Suppressor macrophage (primary cell): ENCODE results near the gene TTC22.

Source experiments
- DNase-seq, 4 experiments: peaks; one replicate each; pipeline ENCODE4 v3.0.0-alpha.2; 2020 to 2022

The TTC22 gene

GRCh38 chr1:54807756-54808155 is 6.6 kb upstream of the TTC22 start:
- DNase-seq = no peak

- DNase-seq = peak; percentile 24 to 51 (median 50)
Measured at GRCh38 chr1:54806931-54807611, 5.9 kb upstream of the TTC22 start.

DNA sequence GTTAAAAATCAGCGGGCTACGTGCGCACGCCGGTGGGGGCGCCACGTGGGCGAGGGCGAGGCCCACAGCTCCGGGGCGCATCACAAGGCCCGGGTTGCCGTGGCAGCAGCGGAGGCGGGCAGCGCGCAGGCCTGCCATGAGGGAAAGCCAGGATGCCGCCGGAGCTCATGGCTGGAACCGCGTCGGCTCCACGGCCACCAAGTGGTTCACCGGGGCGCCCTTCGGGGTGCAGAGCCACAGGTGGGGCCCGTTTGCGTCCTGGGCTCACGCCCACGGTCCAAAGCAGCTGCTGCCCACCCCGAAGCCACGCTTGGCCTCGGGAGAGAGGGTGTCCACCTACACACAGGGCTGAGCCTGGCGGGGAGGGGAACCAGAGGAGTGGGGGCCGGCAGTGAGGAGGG is 4.9 kb upstream of the TTC22 start:
- DNase-seq = no peak

- no peak for DNase-seq
Measured at GRCh38 chr1:54805466-54805865, 4.3 kb upstream of the TTC22 start.

GRCh38 chr1:54804471-54805132 is 3.5 kb upstream of the TTC22 start:
- DNase-seq = peak in 1 of 4 experiments; percentile 22

GRCh38 chr1:54803761-54804470 is 2.8 kb upstream of the TTC22 start:
- DNase-seq = no peak

GRCh38 chr1:54800041-54800898 is 853 bp downstream of the TTC22 start:
- DNase-seq = no peak

- DNase-seq = peak; percentile 17 to 66 (median 50)
Measured at GRCh38 chr1:54798769-54799641, 2.1 kb downstream of the TTC22 start.

DNA sequence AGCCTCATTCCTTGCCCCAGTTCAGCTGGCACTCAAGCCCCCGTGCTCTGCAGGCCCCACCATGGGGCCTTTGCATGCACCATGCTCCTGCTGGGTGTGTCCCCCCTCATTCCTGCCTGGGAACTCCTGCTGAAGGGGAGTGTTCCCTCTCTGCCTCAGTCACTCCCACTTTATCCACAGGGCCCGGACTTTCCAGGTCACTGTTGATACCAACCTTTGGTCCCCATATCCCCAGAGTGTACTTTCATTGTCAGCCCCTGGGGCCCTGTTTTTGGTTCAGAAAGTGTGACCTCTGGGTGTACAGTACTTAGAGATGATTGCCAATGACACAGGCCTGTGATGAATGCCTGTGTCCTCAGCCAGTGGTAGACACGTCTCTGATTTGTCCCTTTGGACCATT is 2.9 kb downstream of the TTC22 start:
- no peak for DNase-seq

DNA sequence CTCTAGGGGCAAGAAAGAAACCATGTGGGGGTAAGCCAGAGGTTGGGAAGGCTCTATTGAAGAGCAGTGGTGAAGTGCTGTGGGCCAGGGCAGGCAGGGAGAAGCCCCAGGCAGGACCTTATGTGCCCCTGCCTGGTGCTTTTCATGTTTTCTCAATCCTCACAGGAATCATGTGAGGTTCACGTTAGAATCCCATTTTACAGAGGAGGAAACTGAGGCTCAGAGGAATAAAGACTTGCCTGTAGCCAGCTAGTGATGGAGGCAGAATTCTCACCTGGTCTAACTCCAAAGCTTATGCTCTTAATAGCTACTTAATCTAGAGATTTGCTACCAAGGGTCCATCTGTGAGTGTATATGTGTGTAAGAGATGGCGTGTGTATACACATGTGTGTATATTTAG is 4.2 kb downstream of the TTC22 start:
- no peak for DNase-seq

DNA sequence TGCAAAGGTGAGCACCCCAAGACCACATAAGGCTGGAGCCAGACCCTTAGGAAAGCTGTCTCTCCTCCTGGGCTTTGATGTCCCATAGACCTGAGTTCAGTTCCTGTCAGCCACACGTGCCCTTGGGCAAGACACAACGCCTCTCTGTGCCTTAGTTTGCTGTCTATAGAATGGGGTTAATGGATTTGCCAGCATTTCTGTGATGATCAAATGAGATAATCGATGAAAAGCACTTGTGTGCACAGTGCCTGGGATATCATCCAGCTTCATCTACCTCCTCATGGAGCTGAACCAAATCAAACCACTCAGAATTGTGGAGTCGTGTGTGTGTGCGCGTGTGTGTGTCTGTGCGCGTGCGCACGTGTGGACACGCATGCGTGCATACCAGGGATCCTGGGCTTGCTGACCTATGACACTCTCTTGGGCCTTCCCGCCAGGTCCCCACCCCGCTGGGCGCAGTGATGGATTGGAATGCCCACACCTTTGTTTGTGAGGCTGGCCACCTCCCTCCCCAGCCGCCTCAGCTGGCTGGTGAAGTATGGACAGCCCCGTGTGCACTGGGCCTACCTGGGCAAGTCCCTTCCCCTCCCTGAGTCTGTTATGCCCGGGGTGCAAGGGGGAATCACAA is 5.2 kb downstream of the TTC22 start:
- no peak for DNase-seq

GRCh38 chr1:54795356-54795665 is 5.8 kb downstream of the TTC22 start:
- no peak for DNase-seq

GRCh38 chr1:54794451-54795355 is 6.4 kb downstream of the TTC22 start:
- DNase-seq = peak; percentile 21 to 59 (median 48)

- DNase-seq = no peak
Measured at GRCh38 chr1:54792686-54793282, 8.3 kb downstream of the TTC22 start.

DNA sequence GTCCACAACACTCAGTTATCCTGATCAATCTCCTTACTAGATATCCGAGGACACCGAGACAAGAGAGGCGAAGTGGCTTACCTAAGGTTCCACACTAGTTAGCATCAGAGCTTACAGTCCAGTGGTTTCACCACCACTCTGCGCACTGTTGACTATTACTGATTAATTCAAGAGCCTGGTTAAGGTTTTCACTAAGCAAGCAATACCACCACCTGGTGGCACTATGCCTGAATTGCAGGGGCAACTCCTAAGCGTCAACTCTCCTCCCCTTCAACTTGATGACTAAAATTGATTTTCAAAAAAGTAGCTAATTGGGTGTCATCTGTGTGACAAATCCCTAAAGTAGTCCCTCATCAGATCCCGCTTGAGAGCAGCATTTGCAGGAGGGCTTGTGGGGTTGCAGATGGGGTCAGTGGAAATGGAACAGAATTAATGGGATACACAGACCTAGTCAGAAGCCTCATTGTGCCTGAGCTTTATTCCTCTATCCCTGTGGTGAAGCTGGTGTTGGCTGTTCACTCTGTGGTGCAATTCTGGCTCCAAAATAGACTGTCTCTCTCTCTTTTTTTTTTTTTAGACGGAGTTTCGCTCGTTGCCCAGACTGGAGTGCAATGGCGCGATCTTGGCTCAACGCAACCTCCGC is 9.1 kb downstream of the TTC22 start:
- DNase-seq = peak; percentile 64 to 78 (median 70)

GRCh38 chr1:54788459-54788858 is 12.7 kb downstream of the TTC22 start:
- DNase-seq = no peak

DNA sequence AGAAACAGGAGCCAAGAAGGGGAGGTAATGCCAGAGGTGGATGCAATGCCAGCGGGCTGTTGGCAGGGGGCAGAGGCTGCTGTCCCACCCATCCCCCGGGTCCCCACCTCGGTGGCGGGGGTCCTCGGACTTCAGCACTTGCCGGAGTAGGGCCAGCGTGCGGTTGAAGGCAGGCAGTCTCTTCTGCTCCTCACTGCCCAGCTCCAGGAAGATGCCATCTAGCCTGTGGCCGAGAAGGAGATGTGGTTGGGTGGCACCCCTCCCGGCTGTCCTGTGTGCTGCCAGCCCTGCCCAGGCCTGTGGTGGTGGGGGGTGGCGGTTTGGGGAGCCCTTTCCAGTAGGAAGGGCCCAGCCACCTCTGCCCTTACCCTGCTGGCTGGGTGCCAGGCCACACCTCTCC is 13.5 kb downstream of the TTC22 start:
- DNase-seq = no peak

DNA sequence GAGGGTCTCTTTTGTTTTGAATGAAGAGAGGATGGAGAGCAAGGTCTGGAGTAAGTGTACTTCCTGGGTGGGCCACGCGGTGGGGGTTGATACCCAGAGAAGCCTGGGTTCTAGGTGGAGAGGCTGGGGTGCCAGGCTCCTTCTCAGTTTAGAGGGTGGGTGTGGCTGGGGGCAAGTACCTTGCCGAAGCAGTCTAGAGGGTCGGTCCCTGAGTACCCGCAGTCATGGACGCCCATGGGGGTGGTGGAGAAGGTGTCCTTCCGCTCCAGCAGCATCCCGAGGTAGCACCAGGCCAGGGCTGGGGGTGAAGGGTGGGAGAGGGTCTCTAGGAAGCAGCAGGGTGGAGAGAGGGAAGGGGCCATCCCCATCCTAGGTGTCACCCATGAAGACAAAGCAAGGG is 14.3 kb downstream of the TTC22 start:
- no peak for DNase-seq

DNA sequence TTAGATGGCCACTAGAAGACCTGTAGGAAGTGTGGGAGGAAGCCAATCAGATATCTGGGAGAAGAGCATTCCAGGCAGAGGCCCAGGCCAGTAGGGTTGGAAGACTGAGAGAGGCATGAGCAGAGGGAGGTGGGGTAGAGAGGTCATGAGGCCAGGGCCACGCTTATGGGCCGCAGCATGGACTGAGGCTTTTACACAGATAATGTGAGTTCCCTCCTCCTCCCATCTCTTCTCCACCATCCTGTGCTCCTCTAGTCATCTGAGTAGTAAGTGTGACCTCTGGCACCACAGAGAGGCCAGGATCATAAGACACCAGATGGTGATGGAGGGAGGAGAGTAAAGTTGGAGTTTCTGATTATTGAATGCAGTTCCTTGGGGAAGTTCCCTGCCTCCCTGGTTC is 17.1 kb downstream of the TTC22 start:
- DNase-seq = no peak

GRCh38 chr1:54782588-54782987 is 18.5 kb downstream of the TTC22 start:
- no peak for DNase-seq
